ENCODE data around the gene ROR2. TPM values are rescaled to one million over a fixed set of nuclear protein-coding genes. Genes with fewer than 3 reads are reported as not detected.

ROR2 gene
- total and polyA plus RNA-seq, 2 experiments from 2014 or later: 8.1 to 18.8 TPM

- Histone ChIP-seq H3K27me3 (ENCODE audit: insufficient read depth) (no peaks in the 10 kb centered on the region), H3K4me3 (no peak overlapping the region), H3K4me1 (ENCODE audit: insufficient read depth) (no peaks in the 10 kb centered on the region), H3K9me2 (ENCODE audit: insufficient read depth) (no peaks in the 10 kb centered on the region), H4K20me1 (replicated peaks; ENCODE audit: insufficient read depth) (no peaks in the 10 kb centered on the region), H3K27ac (ENCODE audit: low read depth) (no peak overlapping the region), H3K4me2 (no peak overlapping the region), H2AFZ (no peak overlapping the region), H3K79me2 (replicated peaks; ENCODE audit: insufficient read depth) (no peaks in the 10 kb centered on the region), H3K36me3 (ENCODE audit: insufficient read depth) (no peaks in the 10 kb centered on the region), H3F3A (replicated peaks; ENCODE audit: low read depth) (no peaks in the 10 kb centered on the region)
- Mint-ChIP-seq H3K27ac (no peak overlapping the region), H3K4me3 (no peak overlapping the region), H3K9me3 (no peaks in the 10 kb centered on the region; the same call in 2 of the 3 replicates), H3K36me3 (ENCODE audit: low read depth) (no peaks in the 10 kb centered on the region), H3K27me3 (ENCODE audit: insufficient read depth, low read depth, poor library complexity) (peaks cover 2% of the 10 kb centered on the region), H3K4me1 (peaks cover 6% of the 10 kb centered on the region; the same call in 2 of the 3 replicates)
- DNase-seq (ENCODE audit: low spot score) (no peak), ATAC-seq (no peak)
- no peak for TF ChIP-seq EZH2phosphoT487 (IDR thresholded peaks at IDR 0.05; ENCODE audit: unreplicated experiment)
- no peak for TF ChIP-seq CREB1 (CRISPR knock-in tag; IDR thresholded peaks at IDR 0.05; ENCODE audit: low read depth)
- TF ChIP-seq POLR2AphosphoS5 (IDR thresholded peaks at IDR 0.05; ENCODE audit: low read depth): no peak
- TF ChIP-seq JUNB (IDR thresholded peaks at IDR 0.05; ENCODE audit: unreplicated experiment): no peak
- no peak for TF ChIP-seq EZH2 (IDR thresholded peaks at IDR 0.05; ENCODE audit: low read depth, unreplicated experiment)
- no peak for TF ChIP-seq ZNF462 (CRISPR knock-in tag; IDR thresholded peaks at IDR 0.05)
- TF ChIP-seq CTCF (conservative IDR thresholded peaks at IDR 0.05; ENCODE audit: low read depth in 2 of 2): no peak
- TF ChIP-seq ZNF114 (CRISPR knock-in tag; IDR thresholded peaks at IDR 0.05): no peak
- no peak for TF ChIP-seq STAT1 (IDR thresholded peaks at IDR 0.05; ENCODE audit: unreplicated experiment)
- TF ChIP-seq ZNF331 (CRISPR knock-in tag; IDR thresholded peaks at IDR 0.05; ENCODE audit: low read depth): no peak
- TF ChIP-seq ETS1 (IDR thresholded peaks at IDR 0.05): no peak
- no peak for TF ChIP-seq NANOG (IDR thresholded peaks at IDR 0.05; ENCODE audit: borderline replicate concordance)
- no peak for TF ChIP-seq REST (IDR thresholded peaks at IDR 0.05; ENCODE audit: unreplicated experiment)
These were observed 345.4 kb downstream of the ROR2 start for GRCh38 chr9:91604451-91605179.

All from GM23338 (cell line).